HG03280 (cell line): Measurements from ENCODE around the gene COL4A2.
"Not testable (repeated sequence)": the region's sequence is repeated elsewhere in the genome, so short reads cannot be mapped to it uniquely, and the experiment has no call there.

ENCODE experiments used
- ATAC-seq: cut with Tn5 transposase; IDR thresholded peaks from one replicate; pipeline ENCODE4 v1.9.1; 2021; ENCODE audit warnings: mild to moderate bottlenecking, moderate library complexity; ENCODE audit not compliant: unreplicated experiment

Gene COL4A2

GRCh38 chr13:110521946-110522345 lies 214.9 kb downstream of the COL4A2 start:
- ATAC-seq: no peak

GRCh38 chr13:110522721-110523120 lies 215.6 kb downstream of the COL4A2 start:
- ATAC-seq: no peak

GRCh38 chr13:110523180-110523579 lies 216.1 kb downstream of the COL4A2 start:
- ATAC-seq: no peak

GRCh38 chr13:110523838-110524540 lies 216.9 kb downstream of the COL4A2 start:
- no peak for ATAC-seq

- no peak for ATAC-seq
These were observed 217.6 kb downstream of the COL4A2 start for GRCh38 chr13:110524541-110525257.

- ATAC-seq: peak; percentile 60
These were observed 218.5 kb downstream of the COL4A2 start for GRCh38 chr13:110525328-110526319.

- ATAC-seq: no peak
These were observed 221.3 kb downstream of the COL4A2 start for GRCh38 chr13:110528371-110528770.

GRCh38 chr13:110528911-110529310 lies 221.8 kb downstream of the COL4A2 start:
- no peak for ATAC-seq

- no peak for ATAC-seq
These were observed 222.6 kb downstream of the COL4A2 start for GRCh38 chr13:110529522-110530311.

- no peak for ATAC-seq
These were observed 224.0 kb downstream of the COL4A2 start for GRCh38 chr13:110531100-110531499.

GRCh38 chr13:110531671-110532083 lies 224.6 kb downstream of the COL4A2 start:
- ATAC-seq: no peak

- not testable (repeated sequence) for ATAC-seq
These were observed 225.2 kb downstream of the COL4A2 start for GRCh38 chr13:110532258-110532657.

- ATAC-seq: no peak
These were observed 226.9 kb downstream of the COL4A2 start for GRCh38 chr13:110533771-110534670.

- ATAC-seq: no peak
These were observed 228.4 kb downstream of the COL4A2 start for GRCh38 chr13:110535526-110535925.

GRCh38 chr13:110536006-110536693 lies 229.1 kb downstream of the COL4A2 start:
- no peak for ATAC-seq

GRCh38 chr13:110538632-110539031 lies 231.5 kb downstream of the COL4A2 start:
- ATAC-seq: no peak

GRCh38 chr13:110539894-110540293 lies 232.8 kb downstream of the COL4A2 start:
- no peak for ATAC-seq

- no peak for ATAC-seq
These were observed 233.9 kb downstream of the COL4A2 start for GRCh38 chr13:110540871-110541525.
